B cell (primary cell): ENCODE data around the gene STARD9. TPM values are rescaled to one million over a fixed set of nuclear protein-coding genes. Genes with fewer than 3 reads are reported as not detected.

Experiments used
- ATAC-seq: fragments of 200-7000 bp; cut with Tn5 transposase; one replicate; pipeline ENCODE4 v1.10.0; 2021; ENCODE audit warnings: low read depth, mild to moderate bottlenecking, moderate number of reproducible peaks, moderate library complexity
- CTCF ChIA-PET: fragments of 350-600 bp; sonication (Branson Sonifier 250); formaldehyde crosslinking; loops from one replicate; lab custom pipeline; 2021; ENCODE audit warnings: antibody characterized with exemption, inconsistent platforms; lab: Charles Lee
- POLR2A ChIA-PET: fragments of 350-600 bp; sonication (Branson Sonifier 250); formaldehyde crosslinking; loops from one replicate; lab custom pipeline; 2021; ENCODE audit warnings: antibody characterized with exemption; lab: Charles Lee
- DNase-seq: peaks from one replicate; pipeline ENCODE4 v3.0.0; 2013
- H2AFZ ChIP-seq: 2 replicates; pipeline ENCODE4 v1.6.1; 2012; ENCODE audit warnings: mild to moderate bottlenecking, low read depth, low read length; ENCODE audit not compliant: insufficient read depth, poor library complexity, severe bottlenecking
- H3K27ac ChIP-seq, 2 donors: 1 replicate in 1 of 2; 2 replicates in 1 of 2; pipeline ENCODE4 v1.5.1; 2012 to 2013; ENCODE audit warnings: low read length in 2 of 2, mild to moderate bottlenecking in 2 of 2, moderate library complexity in 1 of 2
- H3K27me3 ChIP-seq, 4 experiments: fragments of 200-600 bp in 1 of 4; sonication (generic) in 1 of 4; replicated peaks in 1 of 4; 1 replicate in 2 of 4; 2 replicates in 2 of 4; pipeline versions ENCODE4 v1.6.1 to v1.7.0; 2013 to 2016; ENCODE audit warnings: low read length in 3 of 4, mild to moderate bottlenecking in 2 of 4, mixed read lengths in 1 of 4, moderate library complexity in 1 of 4; ENCODE audit not compliant: insufficient read depth in 4 of 4, control insufficient read depth in 3 of 4; ENCODE audit errors: control extremely low read depth in 1 of 4
- H3K36me3 ChIP-seq, 2 experiments: replicated peaks in 1 of 2; 1 replicate in 1 of 2; 2 replicates in 1 of 2; pipeline versions ENCODE4 v1.6.1 to v1.7.1; 2013; ENCODE audit warnings: low read length in 1 of 2; ENCODE audit not compliant: insufficient read depth in 2 of 2, control insufficient read depth in 1 of 2; ENCODE audit errors: control extremely low read depth in 1 of 2, extremely low read depth in 1 of 2
- H3K4me1 ChIP-seq, 2 donors: fragments of 200-600 bp in 1 of 2; sonication (generic) in 1 of 2; 1 replicate in 1 of 2; 2 replicates in 1 of 2; pipeline versions ENCODE4 v1.5.1 to v1.6.1; 2013 to 2017; ENCODE audit warnings: low read length in 2 of 2; ENCODE audit not compliant: control insufficient read depth in 2 of 2, insufficient read depth in 2 of 2
- H3K4me2 ChIP-seq: replicated peaks from 2 replicates; pipeline ENCODE3; 2012; ENCODE audit warnings: mild to moderate bottlenecking, low read depth, low read length; ENCODE audit not compliant: poor library complexity, severe bottlenecking
- H3K4me3 ChIP-seq, 5 experiments: fragments of 200-600 bp in 1 of 5; sonication (generic) in 1 of 5; 1 replicate in 3 of 5; 2 replicates in 2 of 5; pipeline versions ENCODE4 v1.5.1 to v1.7.0; 2011 to 2016; ENCODE audit warnings: low read length in 4 of 5, mild to moderate bottlenecking in 4 of 5, low read depth in 2 of 5, control low read depth in 1 of 5, moderate library complexity in 1 of 5; ENCODE audit not compliant: insufficient read depth in 1 of 5; ENCODE audit errors: control extremely low read depth in 1 of 5, extremely low read depth in 1 of 5
- H3K79me2 ChIP-seq: fragments of 200-600 bp; sonication (generic); one replicate; pipeline ENCODE4 v1.6.0; 2016; ENCODE audit warnings: low read length; ENCODE audit not compliant: control insufficient read depth, insufficient read depth
- H3K9ac ChIP-seq: fragments of 200-600 bp; sonication (generic); 2 replicates; pipeline ENCODE4 v1.6.1; 2017; ENCODE audit warnings: mild to moderate bottlenecking, low read length, moderate library complexity
- H3K9me3 ChIP-seq, 3 donors: one replicate each; pipeline versions ENCODE4 v1.6.1 to v1.7.1; 2013; ENCODE audit warnings: low read length in 2 of 3; ENCODE audit not compliant: control insufficient read depth in 2 of 3, insufficient read depth in 1 of 3; ENCODE audit errors: control extremely low read depth in 1 of 3
- H4K20me1 ChIP-seq: 2 replicates; pipeline ENCODE4 v1.6.0; 2012; ENCODE audit warnings: mild to moderate bottlenecking, low read length; ENCODE audit not compliant: insufficient read depth, control insufficient read depth, poor library complexity, severe bottlenecking
- H3K27ac Mint-ChIP-seq: one replicate; pipeline ENCODE4 v1.8.0; 2021; ENCODE audit warnings: mixed read lengths
- H3K27me3 Mint-ChIP-seq: one replicate; pipeline ENCODE4 v1.8.0; 2021; ENCODE audit warnings: mixed read lengths
- H3K4me1 Mint-ChIP-seq: one replicate; pipeline ENCODE4 v1.8.0; 2021; ENCODE audit warnings: mixed read lengths
- H3K4me3 Mint-ChIP-seq: one replicate; pipeline ENCODE4 v1.8.0; 2021; ENCODE audit warnings: mixed read lengths
- H3K9me3 Mint-ChIP-seq: one replicate; pipeline ENCODE4 v1.8.0; 2022; ENCODE audit warnings: mixed read lengths; ENCODE audit not compliant: insufficient read depth
- CTCF ChIP-seq: fragments of 200-600 bp; IDR thresholded peaks from one replicate; pipeline ENCODE4 v1.8.0; 2022; ENCODE audit warnings: antibody characterized with exemption, mild to moderate bottlenecking
- EZH2 ChIP-seq: IDR thresholded peaks from 2 replicates; pipeline ENCODE4 v1.6.1; 2012; ENCODE audit warnings: borderline replicate concordance, low read depth, mild to moderate bottlenecking, moderate library complexity, low read length; ENCODE audit not compliant: insufficient read depth, poor library complexity, severe bottlenecking
- WGBS: methylation state at CpG from one replicate; pipeline ENCODE4 v1.1.5; 2013; ENCODE audit warnings: missing lambda C conversion rate; ENCODE audit not compliant: insufficient coverage; 5-methylcytosine and 5-hydroxymethylcytosine counted together
- intact Hi-C: fragments of 100-400 bp; cut with micrococcal nuclease; formaldehyde crosslinking; loops from one replicate; pipeline ENCODE4 v1.10.0; 2022
- polyA plus RNA-seq: library from polyadenylated mRNA; depleted of rRNA; stranded (reverse); fragments of >200 nt; gene quantifications from 2 replicates; pipeline ENCODE4 v1.2.3, GENCODE V29; 2012
- total RNA-seq, 2 donors: library from RNA; stranded (reverse); fragments of 120-200 nt in 1 of 2; gene quantifications; 1 replicate in 1 of 2; 2 replicates in 1 of 2; pipeline versions ENCODE4 v1.2.3 to v1.2.4, GENCODE V29; 2013 to 2022

The STARD9 gene
- total and polyA plus RNA-seq, 2 donors (not counting 1 experiment from before 2014, with no cell fraction given) = 5.0 to 23.1 TPM

DNA sequence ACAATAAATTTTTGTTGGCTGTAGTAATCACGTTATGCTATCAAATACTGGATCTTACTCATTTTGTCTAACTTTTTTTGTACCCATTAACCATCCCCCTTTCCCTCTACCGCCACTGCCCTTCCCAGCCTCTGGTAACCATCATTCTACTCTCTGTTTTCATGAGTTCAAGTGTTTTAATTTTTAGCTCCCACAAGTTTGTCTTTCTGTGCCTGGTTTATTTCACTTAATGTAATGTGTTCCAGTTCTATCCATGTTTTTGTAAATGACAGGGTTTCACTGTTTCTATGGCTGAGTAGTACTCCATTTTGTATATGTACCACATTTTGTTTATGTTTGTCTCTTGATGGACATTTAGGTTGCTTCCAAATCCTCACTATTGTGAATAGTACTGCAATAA lies 52.1 kb downstream of the STARD9 start:
- peaks cover 0 to 12% (median 3%) of the 10 kb centered on the region in 3 donors for H3K9me3 ChIP-seq
- no CpG with 5 or more reads among the region's 2 CpGs for WGBS
- no peak overlapping the region for H3K4me2 ChIP-seq
- peaks cover 0 to 5% of the 10 kb centered on the region in 2 donors for H3K4me1 ChIP-seq
- no peak overlapping the region for H3K4me3 ChIP-seq
- ATAC-seq = no peak
- H4K20me1 ChIP-seq = no peaks in the 10 kb centered on the region
- no peak for DNase-seq
- H2AFZ ChIP-seq = no peak overlapping the region
- H3K4me3 Mint-ChIP-seq = no peak overlapping the region
- peaks cover 2% of the 10 kb centered on the region for H3K9me3 Mint-ChIP-seq
- no peaks in the 10 kb centered on the region for H3K79me2 ChIP-seq
- no peaks in the 10 kb centered on the region for H3K36me3 ChIP-seq
- no peak overlapping the region for H3K27ac ChIP-seq
- POLR2A ChIA-PET = no interaction called here
- H3K27ac Mint-ChIP-seq = no peak overlapping the region
- H3K27me3 ChIP-seq = no peaks in the 10 kb centered on the region
- CTCF ChIA-PET = interaction anchor here (0.6 kb wide), 1 partner anchor 1950 kb away, joined by 5 read pairs; no protein-coding TSS in a partner anchor
- intact Hi-C loops = no loop called here
- TF ChIP-seq CTCF (no peak), EZH2 (no peak)
- no peaks in the 10 kb centered on the region for H3K27me3 Mint-ChIP-seq
- no peak overlapping the region for H3K9ac ChIP-seq
- peaks cover 5% of the 10 kb centered on the region for H3K4me1 Mint-ChIP-seq

DNA sequence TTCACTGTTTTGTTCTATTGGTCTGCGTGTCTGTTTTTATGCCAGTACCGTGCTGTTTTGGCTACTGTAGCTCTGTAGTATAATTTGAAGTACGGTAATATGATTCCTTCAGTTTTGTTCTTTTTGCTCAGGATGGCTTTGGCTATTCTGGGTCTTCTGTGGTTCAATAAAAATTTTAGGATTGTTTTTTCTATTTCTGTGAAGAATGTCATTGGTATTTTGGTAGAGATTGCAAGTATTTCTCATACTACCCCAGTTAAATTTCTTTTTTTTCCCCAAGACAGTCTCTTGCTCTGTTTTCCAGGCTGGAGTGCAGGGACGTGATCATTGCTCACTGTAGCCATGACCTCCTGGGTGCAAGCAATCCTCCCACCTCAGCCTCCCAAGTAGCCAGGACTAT lies 53.4 kb downstream of the STARD9 start:
- no peak overlapping the region for H2AFZ ChIP-seq
- H3K79me2 ChIP-seq = no peaks in the 10 kb centered on the region

More for the DNA sequence above, 53.4 kb downstream of the STARD9 start:
- Mint-ChIP-seq H3K27ac (no peak overlapping the region), H3K9me3 (peaks cover 2% of the 10 kb centered on the region), H3K27me3 (no peaks in the 10 kb centered on the region), H3K4me3 (no peak overlapping the region), H3K4me1 (peaks cover 5% of the 10 kb centered on the region)
- ChIA-PET CTCF (no interaction called here), POLR2A (no interaction called here)
- Histone ChIP-seq H3K4me1 (peaks cover 0 to 5% of the 10 kb centered on the region in 2 donors), H4K20me1 (no peaks in the 10 kb centered on the region), H3K4me3 (no peak overlapping the region), H3K9ac (no peak overlapping the region), H3K9me3 (peaks cover 2 to 20% (median 3%) of the 10 kb centered on the region in 3 donors), H3K27ac (no peak overlapping the region), H3K4me2 (no peak overlapping the region), H3K36me3 (no peaks in the 10 kb centered on the region), H3K27me3 (no peaks in the 10 kb centered on the region)
- 100% methylated on average over 3 of the region's 4 CpGs for WGBS
- no peak for DNase-seq
- intact Hi-C loops = no loop called here
- TF ChIP-seq EZH2 = no peak
- TF ChIP-seq CTCF = no peak
- no peak for ATAC-seq
